A673 (cell line): ENCODE data around the gene PDE4B.

ENCODE experiments used
- CTCF ChIP-seq: fragments of 300-800, 200-600 bp; sonication (generic); conservative IDR thresholded peaks from 2 replicates; pipeline ENCODE4 v1.5.1; 2017; ENCODE audit warnings: low read depth, mild to moderate bottlenecking, antibody characterized with exemption, low read length, moderate library complexity, mixed read lengths
- EZH2 ChIP-seq: fragments of 200-600 bp; sonication (generic); IDR thresholded peaks from 2 replicates; pipeline ENCODE4 v1.6.1; 2017; ENCODE audit warnings: borderline replicate concordance, low read depth, mild to moderate bottlenecking, mixed read lengths, antibody characterized with exemption, low read length; ENCODE audit not compliant: poor library complexity, severe bottlenecking

- TF ChIP-seq CTCF (no peak), EZH2 (no peak)
These were observed 89.4 kb downstream of the PDE4B start for GRCh38 chr1:65882076-65882475.
